Immature natural killer cell (primary cell): Measurements from ENCODE around the gene TTYH2. TPM values are rescaled to one million over a fixed set of nuclear protein-coding genes. Genes with fewer than 3 reads are reported as not detected.
A peak's percentile ranks its signal among the peaks of the same experiment; 100 is the strongest.

Experiments
- DNase-seq, 3 donors: peaks; one replicate each; pipeline ENCODE4 v3.0.0; 2022; ENCODE audit warnings: mixed read lengths in 1 of 3
- H3K27ac Mint-ChIP-seq, 6 donors: one replicate each; pipeline ENCODE4 v1.8.0; 2020; ENCODE audit warnings: mixed read lengths in 6 of 6, mild to moderate bottlenecking in 5 of 6, inconsistent platforms in 4 of 6, moderate library complexity in 3 of 6
- H3K27me3 Mint-ChIP-seq, 3 donors: one replicate each; pipeline ENCODE4 v1.8.0; 2020 to 2021; ENCODE audit warnings: low read depth in 3 of 3, mild to moderate bottlenecking in 3 of 3, mixed read lengths in 3 of 3, moderate library complexity in 3 of 3, inconsistent platforms in 1 of 3
- H3K36me3 Mint-ChIP-seq, 3 donors: one replicate each; pipeline ENCODE4 v1.8.0; 2020; ENCODE audit warnings: mixed read lengths in 3 of 3, inconsistent platforms in 2 of 3, mild to moderate bottlenecking in 2 of 3
- H3K4me1 Mint-ChIP-seq, 2 donors: one replicate each; pipeline ENCODE4 v1.8.0; 2020; ENCODE audit warnings: inconsistent platforms in 2 of 2, mild to moderate bottlenecking in 2 of 2, mixed read lengths in 2 of 2, moderate library complexity in 1 of 2
- H3K4me3 Mint-ChIP-seq, 5 donors: one replicate each; pipeline ENCODE4 v1.8.0; 2020; ENCODE audit warnings: mild to moderate bottlenecking in 5 of 5, mixed read lengths in 5 of 5, inconsistent platforms in 3 of 5, moderate library complexity in 3 of 5
- H3K9me3 Mint-ChIP-seq, 6 donors: one replicate each; pipeline ENCODE4 v1.8.0; 2020; ENCODE audit warnings: mild to moderate bottlenecking in 6 of 6, mixed read lengths in 6 of 6, inconsistent platforms in 4 of 6, moderate library complexity in 3 of 6
- polyA plus RNA-seq, 3 donors: library from polyadenylated mRNA; unstranded; fragments of 300-500 nt; fragmentation: Illumina TruSeq; gene quantifications; one replicate each; pipeline ENCODE4 v1.2.3, GENCODE V29; 2021

The TTYH2 gene
- polyA plus RNA-seq, 3 donors from 2014 or later = 0.15 to 2.0 (median 1.1) TPM

DNA sequence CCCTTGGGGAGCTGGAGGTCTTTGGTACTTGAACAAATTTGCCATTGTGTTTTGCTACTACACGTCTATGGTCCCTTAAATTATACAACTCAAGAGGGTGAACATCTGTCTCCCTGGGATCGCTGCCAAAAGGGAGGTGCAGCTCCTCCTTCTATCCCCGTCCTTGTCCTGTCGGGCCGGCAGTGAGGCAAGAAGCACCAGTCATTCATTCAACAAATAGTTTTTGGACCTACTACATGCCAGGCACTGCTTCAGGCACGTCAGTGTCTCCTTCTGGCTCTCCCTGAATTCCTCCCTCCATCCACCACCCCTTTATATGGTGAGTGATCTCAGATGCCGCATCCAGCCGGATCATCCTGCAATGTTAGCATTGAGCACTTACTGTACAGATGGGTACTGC is 12.1 kb upstream of the TTYH2 start:
- H3K27ac Mint-ChIP-seq = no peak overlapping the region
- peaks cover 31 to 36% of the 10 kb centered on the region in 2 donors for H3K4me1 Mint-ChIP-seq
- peaks cover 5 to 19% (median 12%) of the 10 kb centered on the region in 3 donors for H3K27me3 Mint-ChIP-seq
- DNase-seq = no peak
- H3K9me3 Mint-ChIP-seq = no peaks in the 10 kb centered on the region
- no peak overlapping the region for H3K4me3 Mint-ChIP-seq
- H3K36me3 Mint-ChIP-seq = peaks cover 0 to 11% (median 4%) of the 10 kb centered on the region in 3 donors

DNA sequence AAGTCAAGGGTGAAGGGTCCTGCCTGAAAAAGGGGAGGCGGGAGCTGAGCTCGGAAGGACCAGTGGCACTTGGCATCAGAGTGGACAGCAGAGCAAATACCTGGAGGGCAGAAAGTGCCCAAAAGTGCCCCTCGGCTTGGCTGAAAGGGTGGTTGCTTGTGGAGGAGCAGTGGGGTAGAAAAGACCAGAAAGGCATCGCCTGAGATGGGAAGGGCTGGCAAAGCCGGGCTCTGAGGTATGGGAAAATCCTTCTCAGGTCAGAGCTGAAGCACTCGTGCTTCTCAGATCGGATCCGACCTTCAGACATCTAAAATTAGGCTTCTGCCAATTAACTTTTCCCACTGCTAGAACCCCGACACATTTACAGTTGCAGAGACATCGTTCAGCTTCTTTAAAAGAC is 11.4 kb upstream of the TTYH2 start:
- peaks cover 0 to 14% (median 7%) of the 10 kb centered on the region in 3 donors for H3K36me3 Mint-ChIP-seq
- H3K27me3 Mint-ChIP-seq = peaks cover 5 to 17% (median 14%) of the 10 kb centered on the region in 3 donors
- DNase-seq = no peak
- H3K4me1 Mint-ChIP-seq = peaks cover 34 to 40% of the 10 kb centered on the region in 2 donors
- H3K9me3 Mint-ChIP-seq = no peaks in the 10 kb centered on the region
- H3K4me3 Mint-ChIP-seq = peak overlapping the region in 1 of 5 donors; percentile 24
- H3K27ac Mint-ChIP-seq = no peak overlapping the region

DNA sequence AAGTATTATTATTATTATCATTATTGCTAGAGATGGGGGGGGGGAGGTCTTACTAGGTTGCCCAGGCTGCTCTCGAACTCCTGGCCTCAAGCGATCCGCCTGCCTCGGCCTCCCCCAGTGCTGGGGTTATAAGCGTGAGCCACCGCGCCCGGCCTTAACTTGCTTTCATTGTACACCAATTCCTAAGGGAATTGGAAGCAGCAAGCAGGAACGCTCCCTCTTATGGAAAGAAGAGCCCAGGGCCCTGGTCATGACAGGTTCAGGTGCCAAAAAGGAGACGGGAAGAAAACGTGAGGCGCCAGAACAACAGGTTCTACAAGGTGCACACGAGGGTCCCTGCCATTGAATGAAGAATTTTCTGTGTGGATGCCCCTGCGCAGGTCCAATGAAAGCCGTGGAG is 10.4 kb upstream of the TTYH2 start:
- H3K4me1 Mint-ChIP-seq = peaks cover 36 to 45% of the 10 kb centered on the region in 2 donors
- H3K4me3 Mint-ChIP-seq = peak overlapping the region; percentile 98 to 100 (median 99)
- H3K27ac Mint-ChIP-seq = peak overlapping the region in 1 of 6 donors; percentile 95
- H3K27me3 Mint-ChIP-seq = peaks cover 5 to 12% (median 12%) of the 10 kb centered on the region in 3 donors
- DNase-seq = no peak
- peaks cover 0 to 14% (median 7%) of the 10 kb centered on the region in 3 donors for H3K36me3 Mint-ChIP-seq
- H3K9me3 Mint-ChIP-seq = no peaks in the 10 kb centered on the region

DNA sequence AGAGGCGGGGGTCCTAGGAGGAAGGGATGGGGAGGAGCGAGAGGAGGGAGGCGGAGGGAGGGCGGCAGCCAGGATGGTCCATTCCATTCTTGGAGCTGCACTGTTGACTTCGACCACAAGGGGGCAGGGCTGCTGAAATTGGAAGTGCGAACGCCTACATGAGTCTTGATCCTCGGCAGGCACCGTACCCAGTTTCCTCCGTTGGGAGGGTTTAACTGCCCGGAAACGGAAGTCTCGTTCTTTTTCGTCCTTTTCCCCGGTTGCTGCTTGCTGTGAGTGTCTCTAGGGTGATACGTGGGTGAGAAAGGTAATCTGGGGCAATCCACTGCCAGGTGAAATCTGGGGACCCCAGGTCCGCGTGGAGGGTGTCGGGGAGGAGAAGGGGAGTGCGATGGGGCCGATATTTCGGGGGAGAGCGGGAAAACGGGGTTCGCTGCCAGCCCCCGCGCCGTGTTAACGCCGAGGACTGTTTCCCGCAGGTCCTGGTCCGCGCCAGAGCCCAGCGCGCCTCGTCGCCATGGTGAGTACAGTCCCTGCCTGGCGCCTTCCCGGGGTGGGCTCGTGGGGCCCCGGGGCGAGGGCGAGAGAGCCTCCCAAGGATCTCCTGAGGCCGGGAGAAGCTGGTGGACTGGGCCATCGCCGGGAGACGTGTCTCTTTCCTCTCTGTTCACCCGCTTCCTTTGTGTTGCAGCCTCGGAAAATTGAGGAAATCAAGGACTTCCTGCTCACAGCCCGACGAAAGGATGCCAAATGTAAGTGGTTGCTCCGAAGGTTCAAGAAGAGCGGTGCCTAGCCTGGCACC is 9.7 kb upstream of the TTYH2 start, which contains the start of gene RPL38:
RPL38 (plus strand) TSS at position 240 of the 802 bp plus-strand sequence; CDS start at position 518, 278 bp downstream.
- Mint-ChIP-seq H3K4me3 (peak within 1 kb of the TSS; percentile 98 to 100 (median 99)), H3K27me3 (peaks cover 5 to 12% (median 10%) of the 10 kb centered on the region in 3 donors), H3K4me1 (peaks cover 37 to 50% of the 10 kb centered on the region in 2 donors), H3K36me3 (peaks cover 0 to 15% (median 7%) of the 10 kb centered on the region in 3 donors), H3K9me3 (no peaks in the 10 kb centered on the region), H3K27ac (peak within 1 kb of the TSS; percentile 95 to 98 (median 96))
- peak; percentile 91 to 93 (median 93) for DNase-seq

DNA sequence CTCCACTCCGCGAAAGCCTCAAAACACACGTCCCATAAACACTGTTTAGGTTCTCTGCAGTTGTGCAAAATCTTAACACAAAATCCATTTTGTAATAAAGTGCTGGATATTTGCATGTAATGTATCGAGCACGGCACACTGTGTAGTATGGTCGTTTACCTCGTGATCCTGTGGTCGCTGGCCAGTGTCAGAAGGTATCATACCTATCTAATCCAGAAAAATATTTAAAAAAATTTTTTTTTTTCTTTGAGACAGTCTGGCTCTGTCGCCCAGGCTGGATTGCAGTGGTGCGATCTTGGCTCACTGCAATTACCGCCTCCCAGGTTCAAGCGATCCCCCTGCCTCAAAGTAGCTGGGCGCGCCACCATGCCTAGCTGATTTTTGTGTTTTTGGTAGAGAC is 8.9 kb upstream of the TTYH2 start:
- Mint-ChIP-seq H3K4me1 (peaks cover 38 to 56% of the 10 kb centered on the region in 2 donors), H3K27me3 (peaks cover 5 to 12% (median 10%) of the 10 kb centered on the region in 3 donors), H3K36me3 (peaks cover 7 to 23% (median 11%) of the 10 kb centered on the region in 3 donors), H3K27ac (peak overlapping the region; percentile 31 to 95 (median 80)), H3K9me3 (no peaks in the 10 kb centered on the region), H3K4me3 (peak overlapping the region; percentile 98 to 100 (median 99))
- DNase-seq = no peak

DNA sequence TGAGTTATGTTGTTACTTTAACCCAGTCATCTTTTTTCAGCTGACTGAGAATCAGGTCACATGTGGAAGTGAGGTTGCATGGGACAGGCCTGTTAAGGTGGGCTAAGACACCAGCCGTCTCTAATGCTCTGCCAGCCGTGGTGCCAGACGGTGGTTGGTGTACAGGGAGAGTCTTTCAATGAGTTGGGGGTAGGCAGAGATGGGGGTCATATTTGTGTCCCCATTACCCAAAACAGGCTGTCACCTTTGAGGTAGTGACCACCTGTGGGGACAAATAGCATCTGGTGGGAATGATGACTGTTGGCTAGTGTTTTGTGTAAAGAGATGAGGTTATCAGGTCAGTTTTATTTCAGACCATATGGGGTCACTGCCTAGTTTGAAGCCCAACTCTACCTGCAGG is 8.1 kb upstream of the TTYH2 start:
- H3K9me3 Mint-ChIP-seq = no peaks in the 10 kb centered on the region
- H3K27ac Mint-ChIP-seq = peak overlapping the region; percentile 31 to 95 (median 80)
- peaks cover 10 to 26% (median 12%) of the 10 kb centered on the region in 3 donors for H3K36me3 Mint-ChIP-seq
- no peak for DNase-seq
- H3K4me3 Mint-ChIP-seq = peak overlapping the region; percentile 53 to 100 (median 98)
- H3K4me1 Mint-ChIP-seq = peaks cover 37 to 54% of the 10 kb centered on the region in 2 donors
- peaks cover 5 to 10% (median 6%) of the 10 kb centered on the region in 3 donors for H3K27me3 Mint-ChIP-seq

DNA sequence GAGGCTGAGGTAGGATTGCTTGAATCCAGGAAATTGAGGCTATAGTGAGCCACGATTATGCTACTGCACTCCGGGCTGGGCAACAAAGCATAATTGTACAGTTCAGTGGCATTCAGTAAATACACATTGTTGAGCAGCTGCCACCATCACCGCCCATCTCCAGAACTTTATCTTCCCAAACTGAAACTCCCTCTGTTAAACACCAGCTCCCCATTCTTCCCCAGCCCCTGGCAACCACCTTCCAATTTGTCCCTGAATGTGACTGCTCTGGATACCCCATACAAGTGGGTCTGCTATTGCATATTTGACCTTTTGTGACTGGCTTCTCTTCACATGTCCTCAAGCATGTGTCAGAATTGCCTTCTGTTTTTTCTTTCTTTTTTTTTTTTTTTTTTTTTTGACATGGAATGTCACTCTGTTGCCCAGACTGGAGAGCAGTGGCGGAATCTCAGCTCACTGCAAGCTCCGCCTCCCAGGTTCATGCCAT is 7.0 kb upstream of the TTYH2 start:
- peak overlapping the region in 4 of 6 donors; percentile 36 to 80 (median 68) for H3K27ac Mint-ChIP-seq
- DNase-seq = no peak
- H3K4me1 Mint-ChIP-seq = peaks cover 41 to 61% of the 10 kb centered on the region in 2 donors
- H3K27me3 Mint-ChIP-seq = peaks cover 6 to 11% (median 9%) of the 10 kb centered on the region in 3 donors
- H3K4me3 Mint-ChIP-seq = peak overlapping the region; percentile 5 to 50 (median 40)
- H3K9me3 Mint-ChIP-seq = no peaks in the 10 kb centered on the region
- peaks cover 12 to 30% (median 15%) of the 10 kb centered on the region in 3 donors for H3K36me3 Mint-ChIP-seq

DNA sequence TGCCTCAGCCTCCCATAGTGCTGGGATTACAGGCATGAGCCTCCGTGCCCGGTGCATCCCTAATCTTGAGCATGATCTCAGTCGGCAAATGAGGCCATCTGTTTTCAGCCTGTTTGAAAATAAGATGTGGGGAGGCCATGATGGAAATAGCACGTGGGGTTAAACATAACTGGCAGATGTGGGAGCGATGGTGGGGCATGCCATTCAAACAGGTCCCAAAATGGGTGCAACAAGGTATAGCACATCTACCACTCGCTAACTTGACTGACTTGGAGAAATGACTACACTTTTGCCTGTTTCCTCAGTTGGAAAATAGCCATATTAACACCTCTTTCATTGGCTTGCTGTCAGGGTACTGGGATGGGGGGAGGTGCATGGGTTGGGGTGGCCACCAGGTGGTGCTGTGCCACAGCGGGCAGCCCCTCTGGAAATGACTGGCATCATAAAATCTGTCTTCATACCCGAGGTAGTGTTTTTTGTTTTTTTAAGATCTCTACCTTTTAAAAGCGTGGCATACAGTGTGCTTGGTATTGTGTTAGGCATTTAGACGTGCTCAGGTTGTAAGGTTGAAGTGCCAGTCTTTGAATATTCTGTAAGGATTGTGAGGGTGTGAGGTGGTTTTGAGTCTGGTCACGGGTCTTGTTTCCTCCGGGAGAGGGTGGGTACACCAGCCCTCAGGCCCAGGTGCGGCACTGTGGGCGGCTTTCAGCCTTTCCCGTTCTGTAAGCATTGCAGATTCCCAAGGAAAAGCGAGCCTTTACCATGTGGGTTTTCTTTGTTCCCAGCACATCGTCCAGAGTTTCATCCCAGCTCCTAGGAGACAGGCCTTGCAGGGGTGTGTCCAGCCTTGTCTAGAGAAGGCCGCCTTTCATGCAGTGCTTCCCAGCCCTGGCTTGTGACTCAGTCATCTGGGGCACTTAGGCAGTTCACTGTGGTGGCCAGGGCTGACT is 2.9 kb upstream of the TTYH2 start:
- peaks cover 11 to 21% (median 12%) of the 10 kb centered on the region in 3 donors for H3K36me3 Mint-ChIP-seq
- H3K27me3 Mint-ChIP-seq = peaks cover 4 to 8% (median 7%) of the 10 kb centered on the region in 3 donors
- H3K4me1 Mint-ChIP-seq = peaks cover 62 to 64% of the 10 kb centered on the region in 2 donors
- peak overlapping the region; percentile 44 to 79 (median 72) for H3K27ac Mint-ChIP-seq
- no peaks in the 10 kb centered on the region for H3K9me3 Mint-ChIP-seq
- peak; percentile 68 to 80 (median 73) for DNase-seq
- H3K4me3 Mint-ChIP-seq = peak overlapping the region; percentile 5 to 66 (median 22)

DNA sequence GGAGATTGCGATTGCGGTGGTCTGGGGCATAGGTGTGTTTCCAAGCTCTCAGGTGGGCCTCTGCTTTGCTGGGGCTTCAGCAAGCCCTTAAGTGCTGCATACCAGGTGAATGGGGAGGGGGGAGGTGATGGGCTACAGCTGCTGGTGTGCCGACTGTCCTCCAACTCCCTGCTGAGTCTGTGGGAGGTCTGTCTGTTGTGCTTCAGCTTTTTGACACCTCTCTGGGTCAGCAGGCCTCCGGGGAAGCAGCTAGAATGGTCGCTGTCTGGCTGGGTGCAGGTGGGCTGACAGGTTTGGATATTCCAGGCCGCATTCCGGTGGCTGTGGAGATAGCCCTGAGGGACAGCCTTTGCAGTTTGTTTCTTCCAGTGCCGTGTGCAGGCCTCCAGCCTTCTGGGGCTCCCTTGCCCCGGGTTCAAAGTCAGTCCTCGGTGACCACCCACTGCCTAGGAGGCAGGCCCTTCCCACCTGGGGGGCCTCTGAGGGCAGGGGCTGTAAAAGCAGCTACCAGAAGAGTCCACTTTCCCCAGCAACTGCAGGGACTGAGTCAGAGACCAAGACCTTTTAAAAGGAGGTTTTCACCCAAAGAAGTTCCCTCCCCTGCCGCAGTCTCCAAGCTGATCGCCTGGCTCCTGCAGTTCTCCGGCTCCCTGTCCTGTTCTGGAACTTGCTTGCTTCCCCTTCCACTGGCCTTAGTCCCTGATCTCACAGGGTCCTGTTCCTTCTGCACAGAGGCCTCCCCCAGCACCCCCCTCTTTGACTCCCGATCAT is 2.0 kb upstream of the TTYH2 start:
- peaks cover 7 to 8% (median 8%) of the 10 kb centered on the region in 3 donors for H3K27me3 Mint-ChIP-seq
- H3K4me1 Mint-ChIP-seq = peaks cover 56 to 62% of the 10 kb centered on the region in 2 donors
- peak overlapping the region in 3 of 5 donors; percentile 46 to 95 (median 88) for H3K4me3 Mint-ChIP-seq
- H3K9me3 Mint-ChIP-seq = no peaks in the 10 kb centered on the region
- H3K27ac Mint-ChIP-seq = peak overlapping the region in 5 of 6 donors; percentile 28 to 78 (median 68)
- DNase-seq = no peak
- H3K36me3 Mint-ChIP-seq = peaks cover 10 to 17% (median 12%) of the 10 kb centered on the region in 3 donors

DNA sequence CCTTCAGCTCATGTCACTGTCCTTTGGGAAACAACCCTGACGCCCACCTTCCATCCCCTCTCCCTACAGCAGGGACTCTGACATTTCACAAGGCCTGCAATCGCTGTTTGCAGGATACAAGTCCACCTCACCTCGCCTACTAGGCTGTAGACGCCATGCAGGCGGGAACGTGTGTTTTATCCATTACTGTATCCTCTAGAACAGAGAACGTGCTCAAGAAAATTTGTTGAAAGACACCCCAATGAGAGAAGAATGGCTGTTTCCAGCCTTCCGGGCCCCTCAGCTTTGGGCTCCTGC is 1.5 kb upstream of the TTYH2 start:
- Mint-ChIP-seq H3K9me3 (no peaks in the 10 kb centered on the region), H3K4me3 (peak overlapping the region in 4 of 5 donors; percentile 83 to 95 (median 86)), H3K4me1 (peaks cover 52 to 60% of the 10 kb centered on the region in 2 donors), H3K27me3 (peaks cover 6 to 8% (median 8%) of the 10 kb centered on the region in 3 donors), H3K27ac (peak overlapping the region in 4 of 6 donors; percentile 46 to 78 (median 72)), H3K36me3 (peaks cover 8 to 15% (median 12%) of the 10 kb centered on the region in 3 donors)
- no peak for DNase-seq

DNA sequence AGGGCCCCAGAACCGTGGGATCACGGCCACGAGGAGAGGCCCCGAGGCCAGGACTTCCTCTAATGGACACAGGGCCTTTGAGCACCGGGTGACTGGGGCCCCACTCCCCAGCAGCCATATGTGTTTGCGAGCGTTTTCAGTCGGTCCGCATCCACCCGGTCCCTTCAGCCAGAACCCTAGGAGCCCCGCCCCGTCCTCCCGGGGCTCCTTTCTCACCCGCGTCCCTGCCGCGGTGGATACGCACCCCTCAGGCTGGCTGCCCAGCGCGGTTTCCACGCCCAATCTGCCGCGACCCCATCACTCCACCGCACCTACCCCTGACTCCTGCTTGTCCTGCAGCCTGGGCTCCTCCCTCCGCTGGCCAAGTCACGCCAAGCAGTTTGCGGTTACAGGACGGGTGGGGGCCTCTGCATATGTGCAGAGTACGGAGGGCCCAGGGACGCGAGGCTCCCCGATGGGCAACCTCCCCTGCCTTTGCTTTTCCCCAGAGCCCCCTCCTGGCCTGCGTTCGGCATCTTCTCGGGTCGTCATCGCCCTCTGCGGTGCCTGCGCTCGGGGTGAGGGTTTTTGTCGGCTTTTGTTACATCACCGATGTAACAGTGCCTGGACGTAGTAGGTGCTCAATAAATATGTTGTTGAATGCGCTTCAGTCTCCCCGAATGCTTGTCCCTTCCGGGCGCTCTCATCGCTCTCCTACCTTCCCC is 1.0 kb upstream of the TTYH2 start:
- Mint-ChIP-seq H3K27me3 (peaks cover 6 to 8% (median 8%) of the 10 kb centered on the region in 3 donors), H3K9me3 (no peaks in the 10 kb centered on the region), H3K27ac (peak overlapping the region; percentile 61 to 93 (median 82)), H3K36me3 (peaks cover 8 to 15% (median 12%) of the 10 kb centered on the region in 3 donors), H3K4me3 (peak overlapping the region; percentile 83 to 95 (median 88)), H3K4me1 (peaks cover 52 to 60% of the 10 kb centered on the region in 2 donors)
- DNase-seq = peak in 1 of 3 donors; percentile 45

DNA sequence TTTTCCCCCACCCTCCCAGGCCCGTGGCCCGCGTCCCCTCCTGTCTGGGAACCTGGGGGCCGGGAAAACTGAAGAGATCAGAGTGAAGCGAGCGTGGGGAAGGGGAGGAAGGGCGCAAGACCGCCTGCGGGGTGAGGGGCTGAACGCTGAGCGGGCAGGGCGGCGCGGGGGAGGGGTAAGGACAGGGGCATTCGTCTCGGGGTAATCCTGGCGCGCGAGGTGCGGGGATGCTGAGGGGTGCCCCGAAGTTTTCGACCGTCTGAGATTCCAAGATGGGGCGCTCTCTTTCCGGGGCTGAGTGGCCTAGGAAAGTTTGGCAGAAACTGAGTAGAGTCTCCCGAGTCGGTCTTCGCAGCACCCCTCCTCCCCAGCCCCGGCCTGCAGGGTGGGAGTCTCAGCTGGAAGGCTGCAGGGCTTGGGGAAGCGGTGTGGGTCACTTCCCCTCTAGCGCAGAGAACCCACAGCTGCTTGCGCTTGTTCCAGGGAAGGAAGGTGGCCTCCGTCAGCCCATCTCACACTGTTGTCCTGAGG is 555 bp downstream of the TTYH2 start:
- H3K36me3 Mint-ChIP-seq = peaks cover 7 to 12% (median 11%) of the 10 kb centered on the region in 3 donors
- H3K27me3 Mint-ChIP-seq = peaks cover 6 to 9% (median 8%) of the 10 kb centered on the region in 3 donors
- no peaks in the 10 kb centered on the region for H3K9me3 Mint-ChIP-seq
- peaks cover 42 to 56% of the 10 kb centered on the region in 2 donors for H3K4me1 Mint-ChIP-seq
- H3K27ac Mint-ChIP-seq = peak overlapping the region in 5 of 6 donors; percentile 7 to 78 (median 30)
- DNase-seq = no peak
- H3K4me3 Mint-ChIP-seq = peak overlapping the region; percentile 82 to 88 (median 85)
